Liver (tissue), 9 donors: Measurements from ENCODE around the gene TSC22D2. TPM values are rescaled to one million over a fixed set of nuclear protein-coding genes. Genes with fewer than 3 reads are reported as not detected.

Experiments
- DNase-seq: peaks from one replicate; pipeline ENCODE4 v3.0.0-alpha.2; 2017; ENCODE audit warnings: low spot score
- H3K27ac ChIP-seq, 2 donors: one replicate each; pipeline ENCODE4 v1.7.0; 2013; ENCODE audit warnings: inconsistent platforms in 2 of 2, low read length in 2 of 2, control low read depth in 1 of 2, low read depth in 1 of 2, mild to moderate bottlenecking in 1 of 2
- H3K27me3 ChIP-seq, 4 donors: one replicate each; pipeline versions ENCODE4 v1.6.1 to v1.7.0; 2013; ENCODE audit warnings: low read length in 3 of 4, inconsistent platforms in 1 of 4, mild to moderate bottlenecking in 1 of 4, moderate library complexity in 1 of 4; ENCODE audit not compliant: control insufficient read depth in 4 of 4, insufficient read depth in 4 of 4
- H3K36me3 ChIP-seq, 4 donors: one replicate each; pipeline versions ENCODE4 v1.6.1 to v1.7.0; 2013; ENCODE audit warnings: low read length in 3 of 4, mild to moderate bottlenecking in 3 of 4, low read depth in 1 of 4, moderate library complexity in 1 of 4; ENCODE audit not compliant: control insufficient read depth in 4 of 4, insufficient read depth in 3 of 4
- H3K4me1 ChIP-seq, 4 donors: one replicate each; pipeline versions ENCODE4 v1.6.1 to v1.7.0; 2013; ENCODE audit warnings: low read length in 3 of 4, mild to moderate bottlenecking in 3 of 4, moderate library complexity in 1 of 4; ENCODE audit not compliant: control insufficient read depth in 4 of 4, insufficient read depth in 4 of 4
- H3K4me3 ChIP-seq, 3 donors: one replicate each; pipeline versions ENCODE4 v1.6.1 to v1.7.0; 2013; ENCODE audit warnings: low read length in 3 of 3, control low read depth in 1 of 3, low read depth in 1 of 3, mild to moderate bottlenecking in 1 of 3
- H3K9ac ChIP-seq, 2 donors: one replicate each; pipeline ENCODE4 v1.7.0; 2013; ENCODE audit warnings: low read length in 2 of 2, mild to moderate bottlenecking in 2 of 2, moderate library complexity in 2 of 2, control low read depth in 1 of 2, low read depth in 1 of 2
- H3K9me3 ChIP-seq, 4 donors: one replicate each; pipeline versions ENCODE4 v1.6.1 to v1.7.0; 2013; ENCODE audit warnings: low read length in 3 of 4; ENCODE audit not compliant: control insufficient read depth in 4 of 4
- EGR1 ChIP-seq, 2 donors: IDR thresholded peaks; 2 replicates each; pipeline ENCODE4 v1.6.1; 2016 to 2018; ENCODE audit warnings: antibody characterized with exemption in 2 of 2, low read depth in 2 of 2
- FOXA1 ChIP-seq: IDR thresholded peaks from 2 replicates; pipeline ENCODE4 v1.6.1; 2016; ENCODE audit warnings: antibody characterized with exemption
- GABPA ChIP-seq, 2 donors: IDR thresholded peaks in 1 of 2; conservative IDR thresholded peaks in 1 of 2; 2 replicates each; pipeline ENCODE4 v1.6.1; 2016; ENCODE audit warnings: antibody characterized with exemption in 2 of 2, mild to moderate bottlenecking in 1 of 2, moderate library complexity in 1 of 2
- HNF4A ChIP-seq, 2 donors: conservative IDR thresholded peaks; 2 replicates each; pipeline ENCODE4 v1.6.1; 2016; ENCODE audit warnings: antibody characterized with exemption in 2 of 2, mild to moderate bottlenecking in 2 of 2
- HNF4G ChIP-seq: IDR thresholded peaks from 2 replicates; pipeline ENCODE4 v1.6.1; 2016; ENCODE audit warnings: antibody characterized with exemption
- JUND ChIP-seq, 2 donors: IDR thresholded peaks; 2 replicates each; pipeline ENCODE4 v1.6.1; 2016; ENCODE audit warnings: antibody characterized with exemption in 2 of 2
- NR2F2 ChIP-seq: IDR thresholded peaks from 2 replicates; pipeline ENCODE4 v1.6.1; 2016; ENCODE audit warnings: antibody characterized with exemption
- RAD21 ChIP-seq, 2 donors: IDR thresholded peaks; 2 replicates each; pipeline ENCODE4 v1.6.1; 2016; ENCODE audit warnings: antibody characterized with exemption in 2 of 2, mild to moderate bottlenecking in 2 of 2
- RXRA ChIP-seq, 2 donors: IDR thresholded peaks; 2 replicates each; pipeline ENCODE4 v1.6.1; 2017 to 2018; ENCODE audit warnings: antibody characterized with exemption in 2 of 2, mild to moderate bottlenecking in 1 of 2
- SP1 ChIP-seq: IDR thresholded peaks from 2 replicates; pipeline ENCODE4 v1.6.1; 2018; ENCODE audit warnings: antibody characterized with exemption, mild to moderate bottlenecking
- TAF1 ChIP-seq: conservative IDR thresholded peaks from 2 replicates; pipeline ENCODE4 v1.6.1; 2016; ENCODE audit warnings: antibody characterized with exemption, mild to moderate bottlenecking
- YY1 ChIP-seq: IDR thresholded peaks from 2 replicates; pipeline ENCODE4 v1.6.1; 2016; ENCODE audit warnings: antibody characterized with exemption, mild to moderate bottlenecking
- WGBS: extraction: QIAGEN DNeasy Blood & Tissue Kit; methylation state at CpG from one replicate; pipeline ENCODE4 v1.1.7; 2013; 5-methylcytosine and 5-hydroxymethylcytosine counted together
- polyA plus RNA-seq, 2 donors: library from polyadenylated mRNA; stranded (reverse) in 1 of 2; unstranded in 1 of 2; fragments of 200-250 nt in 1 of 2; fragments of >200 nt in 1 of 2; fragmentation: Nextera tagmentation in 1 of 2; extraction: Ambion mirVana in 1 of 2; gene quantifications; one replicate each; pipeline versions ENCODE4 v1.2.1 to v1.2.3, GENCODE V29; 2013 to 2015
- total RNA-seq, 2 donors: library from RNA; depleted of rRNA; stranded (reverse); fragments of >200 nt; gene quantifications; one replicate each; pipeline ENCODE4 v1.2.3, GENCODE V29; 2014
- TF ChIP-seq, protein P1 (sequence below): IDR thresholded peaks from 2 replicates; pipeline ENCODE4 v1.6.1; 2016; ENCODE audit warnings: antibody characterized with exemption
- TF ChIP-seq, protein P2 (sequence below): IDR thresholded peaks from 2 replicates; pipeline ENCODE4 v1.6.1; 2016; ENCODE audit warnings: antibody characterized with exemption, mild to moderate bottlenecking
- TF ChIP-seq, protein P3 (sequence below): fragments of 150-350 bp; IDR thresholded peaks from 2 replicates; pipeline ENCODE4 v1.5.1; 2017; ENCODE audit warnings: improper control_type of control experiment, low read depth, low read length; ENCODE audit not compliant: missing input control
- TF ChIP-seq, protein P4 (sequence below): IDR thresholded peaks from 2 replicates; pipeline ENCODE4 v1.6.1; 2016; ENCODE audit warnings: antibody characterized with exemption
- donor health status: healthy.
- donor health status: healthy.
- donor health status: healthy.
- donor health status: healthy.
- donor health status: healthy.

TSC22D2 gene
- total and polyA plus RNA-seq, 4 donors: 4.0 to 9.6 (median 7.8) TPM

DNA sequence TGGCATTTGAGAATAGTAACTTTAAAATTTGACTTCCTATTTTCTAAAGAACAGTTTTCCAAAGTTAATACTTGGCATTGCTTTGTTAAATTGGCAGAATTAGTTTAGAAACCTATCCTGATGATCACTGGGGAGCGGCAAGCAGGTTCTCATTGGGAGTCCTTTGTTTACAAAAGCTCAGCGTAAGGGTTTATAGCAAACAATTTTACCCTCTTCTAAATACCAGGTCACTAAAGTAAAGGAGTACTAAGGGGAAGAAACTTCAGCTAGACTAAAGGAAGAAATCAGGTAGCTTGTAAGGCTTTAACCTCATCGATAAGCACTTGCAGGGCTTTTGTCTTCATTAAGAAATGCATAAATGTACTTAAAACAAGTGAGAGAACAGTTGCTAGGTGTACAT, 18.2 kb downstream of the TSC22D2 start:
- Histone ChIP-seq H3K4me1 (peaks cover 0 to 3% (median 1%) of the 10 kb centered on the region in 4 donors), H3K4me3 (no peak overlapping the region), H3K27ac (no peak overlapping the region), H3K36me3 (no peaks in the 10 kb centered on the region), H3K9me3 (no peaks in the 10 kb centered on the region), H3K27me3 (no peaks in the 10 kb centered on the region), H3K9ac (no peak overlapping the region)
- DNase-seq: no peak
- 81% methylated on average over 3 of the region's 3 CpGs for WGBS
- TF ChIP-seq RAD21 (IDR thresholded peaks at IDR 0.05) (no peak), JUND (IDR thresholded peaks at IDR 0.05) (no peak), NR2F2 (no peak), GABPA (IDR thresholded peaks at IDR 0.05 in 1 of 2, conservative IDR thresholded peaks at IDR 0.05 in 1 of 2) (no peak), SP1 (no peak), RXRA (IDR thresholded peaks at IDR 0.05) (no peak), YY1 (no peak), TAF1 (no peak), HNF4G (no peak), HNF4A (conservative IDR thresholded peaks at IDR 0.05) (no peak), EGR1 (IDR thresholded peaks at IDR 0.05; ENCODE audit: low read depth in 2 of 2) (no peak)
- TF ChIP-seq, protein P1, sequence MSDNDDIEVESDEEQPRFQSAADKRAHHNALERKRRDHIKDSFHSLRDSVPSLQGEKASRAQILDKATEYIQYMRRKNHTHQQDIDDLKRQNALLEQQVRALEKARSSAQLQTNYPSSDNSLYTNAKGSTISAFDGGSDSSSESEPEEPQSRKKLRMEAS: no peak
- TF ChIP-seq, protein P2, sequence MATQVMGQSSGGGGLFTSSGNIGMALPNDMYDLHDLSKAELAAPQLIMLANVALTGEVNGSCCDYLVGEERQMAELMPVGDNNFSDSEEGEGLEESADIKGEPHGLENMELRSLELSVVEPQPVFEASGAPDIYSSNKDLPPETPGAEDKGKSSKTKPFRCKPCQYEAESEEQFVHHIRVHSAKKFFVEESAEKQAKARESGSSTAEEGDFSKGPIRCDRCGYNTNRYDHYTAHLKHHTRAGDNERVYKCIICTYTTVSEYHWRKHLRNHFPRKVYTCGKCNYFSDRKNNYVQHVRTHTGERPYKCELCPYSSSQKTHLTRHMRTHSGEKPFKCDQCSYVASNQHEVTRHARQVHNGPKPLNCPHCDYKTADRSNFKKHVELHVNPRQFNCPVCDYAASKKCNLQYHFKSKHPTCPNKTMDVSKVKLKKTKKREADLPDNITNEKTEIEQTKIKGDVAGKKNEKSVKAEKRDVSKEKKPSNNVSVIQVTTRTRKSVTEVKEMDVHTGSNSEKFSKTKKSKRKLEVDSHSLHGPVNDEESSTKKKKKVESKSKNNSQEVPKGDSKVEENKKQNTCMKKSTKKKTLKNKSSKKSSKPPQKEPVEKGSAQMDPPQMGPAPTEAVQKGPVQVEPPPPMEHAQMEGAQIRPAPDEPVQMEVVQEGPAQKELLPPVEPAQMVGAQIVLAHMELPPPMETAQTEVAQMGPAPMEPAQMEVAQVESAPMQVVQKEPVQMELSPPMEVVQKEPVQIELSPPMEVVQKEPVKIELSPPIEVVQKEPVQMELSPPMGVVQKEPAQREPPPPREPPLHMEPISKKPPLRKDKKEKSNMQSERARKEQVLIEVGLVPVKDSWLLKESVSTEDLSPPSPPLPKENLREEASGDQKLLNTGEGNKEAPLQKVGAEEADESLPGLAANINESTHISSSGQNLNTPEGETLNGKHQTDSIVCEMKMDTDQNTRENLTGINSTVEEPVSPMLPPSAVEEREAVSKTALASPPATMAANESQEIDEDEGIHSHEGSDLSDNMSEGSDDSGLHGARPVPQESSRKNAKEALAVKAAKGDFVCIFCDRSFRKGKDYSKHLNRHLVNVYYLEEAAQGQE: no peak

DNA sequence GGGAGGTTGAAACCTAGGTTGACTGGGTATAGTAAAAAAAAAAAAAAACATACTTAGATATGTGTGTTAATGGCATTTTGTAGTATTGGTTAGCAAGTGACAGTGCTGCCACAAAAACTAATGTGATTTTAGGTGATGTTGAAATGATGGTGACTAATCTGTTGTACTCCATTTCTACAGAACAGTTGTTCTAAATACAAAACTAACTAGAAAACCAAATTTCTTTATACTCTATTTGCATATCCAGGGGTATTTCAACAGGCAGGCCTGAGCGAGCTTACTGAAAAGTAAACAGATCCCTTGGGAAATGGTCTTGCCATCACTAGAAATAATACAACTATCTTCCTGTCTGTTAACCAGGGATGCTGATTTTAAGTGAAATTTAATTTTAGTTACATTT, 20.5 kb downstream of the TSC22D2 start:
- DNase-seq: no peak
- Histone ChIP-seq H3K9me3 (no peaks in the 10 kb centered on the region), H3K36me3 (no peaks in the 10 kb centered on the region), H3K27me3 (no peaks in the 10 kb centered on the region), H3K4me1 (peaks cover 0 to 3% (median 1%) of the 10 kb centered on the region in 4 donors), H3K4me3 (no peak overlapping the region), H3K9ac (no peak overlapping the region), H3K27ac (no peak overlapping the region)
- WGBS: 44% methylated on average over 1 of the region's 1 CpG
- no peak for TF ChIP-seq RAD21 (IDR thresholded peaks at IDR 0.05)

DNA sequence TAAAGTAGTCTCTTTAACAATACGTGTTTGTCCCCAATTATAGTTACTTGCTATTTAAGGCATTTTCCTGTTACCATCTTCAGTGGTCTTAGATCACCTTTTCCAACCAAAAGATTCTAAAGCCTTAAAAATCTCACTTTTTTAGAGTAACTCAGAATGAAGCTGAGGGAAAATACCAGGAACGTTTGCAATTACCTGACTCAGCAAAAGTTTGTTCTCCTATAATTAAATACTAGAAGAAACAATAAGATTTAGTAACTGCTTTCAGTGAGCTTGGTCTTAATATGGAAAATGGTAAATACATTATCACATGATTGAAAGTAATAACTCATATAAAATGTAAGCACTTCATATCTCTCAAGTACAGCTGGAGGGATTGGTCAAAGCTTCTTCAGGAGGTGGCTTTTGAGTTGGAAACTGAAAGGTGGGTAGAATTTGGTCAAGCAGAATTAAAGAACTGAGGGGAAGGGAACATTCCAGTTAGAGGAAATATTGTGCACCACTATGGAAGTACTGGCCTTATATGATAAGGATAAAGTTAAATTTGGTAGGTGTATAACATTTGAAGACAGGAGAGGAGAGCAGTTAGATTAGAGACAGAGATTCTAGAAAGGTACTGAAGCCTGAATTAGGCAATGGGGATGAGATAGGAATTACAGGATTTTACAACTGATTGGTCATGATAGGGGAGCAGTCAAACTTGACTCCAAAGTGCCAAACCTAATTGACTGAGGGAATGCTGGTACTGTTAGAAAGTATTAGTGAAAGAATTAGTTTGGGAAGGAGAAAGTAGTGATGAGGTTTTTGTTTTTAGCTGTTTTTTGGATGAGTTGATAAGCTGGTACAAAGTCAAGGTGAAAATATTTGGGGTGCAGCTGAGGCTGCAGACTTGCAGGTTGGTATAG, 21.9 kb downstream of the TSC22D2 start:
- peaks cover 0 to 6% (median 3%) of the 10 kb centered on the region in 4 donors for H3K4me1 ChIP-seq
- no peak for DNase-seq
- H3K36me3 ChIP-seq: no peaks in the 10 kb centered on the region
- H3K9me3 ChIP-seq: no peaks in the 10 kb centered on the region
- 51% methylated on average over 2 of the region's 2 CpGs for WGBS
- no peaks in the 10 kb centered on the region for H3K27me3 ChIP-seq
- H3K4me3 ChIP-seq: no peak overlapping the region
- H3K27ac ChIP-seq: no peak overlapping the region
- TF ChIP-seq, protein P3, sequence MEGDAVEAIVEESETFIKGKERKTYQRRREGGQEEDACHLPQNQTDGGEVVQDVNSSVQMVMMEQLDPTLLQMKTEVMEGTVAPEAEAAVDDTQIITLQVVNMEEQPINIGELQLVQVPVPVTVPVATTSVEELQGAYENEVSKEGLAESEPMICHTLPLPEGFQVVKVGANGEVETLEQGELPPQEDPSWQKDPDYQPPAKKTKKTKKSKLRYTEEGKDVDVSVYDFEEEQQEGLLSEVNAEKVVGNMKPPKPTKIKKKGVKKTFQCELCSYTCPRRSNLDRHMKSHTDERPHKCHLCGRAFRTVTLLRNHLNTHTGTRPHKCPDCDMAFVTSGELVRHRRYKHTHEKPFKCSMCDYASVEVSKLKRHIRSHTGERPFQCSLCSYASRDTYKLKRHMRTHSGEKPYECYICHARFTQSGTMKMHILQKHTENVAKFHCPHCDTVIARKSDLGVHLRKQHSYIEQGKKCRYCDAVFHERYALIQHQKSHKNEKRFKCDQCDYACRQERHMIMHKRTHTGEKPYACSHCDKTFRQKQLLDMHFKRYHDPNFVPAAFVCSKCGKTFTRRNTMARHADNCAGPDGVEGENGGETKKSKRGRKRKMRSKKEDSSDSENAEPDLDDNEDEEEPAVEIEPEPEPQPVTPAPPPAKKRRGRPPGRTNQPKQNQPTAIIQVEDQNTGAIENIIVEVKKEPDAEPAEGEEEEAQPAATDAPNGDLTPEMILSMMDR: no peak
- TF ChIP-seq HNF4A (conservative IDR thresholded peaks at IDR 0.05): no peak
- no peak for TF ChIP-seq FOXA1
- TF ChIP-seq, protein P1: no peak
- TF ChIP-seq, protein P2: no peak
- no peak for TF ChIP-seq TAF1
- TF ChIP-seq EGR1 (IDR thresholded peaks at IDR 0.05; ENCODE audit: low read depth in 2 of 2): no peak
- TF ChIP-seq, protein P4, sequence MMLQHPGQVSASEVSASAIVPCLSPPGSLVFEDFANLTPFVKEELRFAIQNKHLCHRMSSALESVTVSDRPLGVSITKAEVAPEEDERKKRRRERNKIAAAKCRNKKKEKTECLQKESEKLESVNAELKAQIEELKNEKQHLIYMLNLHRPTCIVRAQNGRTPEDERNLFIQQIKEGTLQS: no peak
- TF ChIP-seq RAD21 (IDR thresholded peaks at IDR 0.05): no peak
- no peak for TF ChIP-seq SP1
- no peak overlapping the region for H3K9ac ChIP-seq
